ENCODE data around the gene GABPB1.

The GABPB1 gene

DNA sequence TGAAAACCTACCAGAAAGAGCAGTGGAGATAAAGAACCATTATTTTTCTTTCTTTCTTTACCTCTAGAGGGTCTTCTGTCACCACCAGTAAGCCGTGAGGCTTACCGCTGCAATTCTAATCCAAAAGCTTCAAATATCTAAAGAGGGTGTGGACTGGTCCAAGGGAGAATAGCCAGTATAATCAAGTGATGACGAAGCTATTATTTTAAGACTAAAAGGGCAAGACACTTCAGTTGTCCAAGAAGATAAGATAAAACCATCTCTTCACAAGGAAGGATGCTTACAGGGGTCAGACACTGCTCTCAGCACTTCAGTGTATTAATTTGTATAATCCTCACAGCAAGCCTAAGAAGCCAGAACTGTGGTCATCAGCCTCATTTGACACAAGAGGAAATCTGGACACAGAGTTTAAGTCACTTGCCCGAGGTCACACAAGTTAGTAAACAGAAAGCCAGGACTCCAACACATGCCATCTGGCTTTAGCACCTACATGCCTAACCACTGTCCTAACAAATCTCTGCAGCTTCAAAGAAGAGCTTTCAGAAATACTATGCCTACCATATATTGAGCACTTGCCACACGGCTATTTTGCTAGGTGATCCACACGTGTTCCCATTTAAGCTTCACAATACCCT is 104.1 kb downstream of the GABPB1 start:
- DNase-seq (ENCODE audit: low read depth, low spot score): no peak
- no peak overlapping the region for H3K4me3 ChIP-seq (ENCODE audit: low read length)

DNA sequence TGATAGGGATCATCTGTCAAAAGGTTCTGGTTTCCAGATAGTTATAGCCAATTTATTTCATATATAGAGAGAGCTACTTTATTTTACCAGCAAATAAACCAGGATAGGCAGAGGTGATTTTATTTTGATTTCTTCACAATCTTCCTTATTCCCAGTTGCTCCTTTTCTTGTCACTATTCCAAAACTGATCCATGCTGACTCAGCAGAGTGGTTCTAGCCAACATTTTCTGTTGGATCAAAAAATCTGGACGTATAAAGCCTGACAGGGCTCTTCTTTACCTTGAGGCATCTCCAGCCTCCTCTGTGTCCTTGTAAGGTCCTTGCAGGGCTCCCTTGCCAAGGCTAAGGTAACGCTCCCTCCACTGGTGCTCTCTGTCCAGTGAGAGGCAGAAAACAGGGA is 105.3 kb downstream of the GABPB1 start:
- no peak overlapping the region for H3K4me3 ChIP-seq (ENCODE audit: low read length)
- no peak for DNase-seq (ENCODE audit: low read depth, low spot score)

DNA sequence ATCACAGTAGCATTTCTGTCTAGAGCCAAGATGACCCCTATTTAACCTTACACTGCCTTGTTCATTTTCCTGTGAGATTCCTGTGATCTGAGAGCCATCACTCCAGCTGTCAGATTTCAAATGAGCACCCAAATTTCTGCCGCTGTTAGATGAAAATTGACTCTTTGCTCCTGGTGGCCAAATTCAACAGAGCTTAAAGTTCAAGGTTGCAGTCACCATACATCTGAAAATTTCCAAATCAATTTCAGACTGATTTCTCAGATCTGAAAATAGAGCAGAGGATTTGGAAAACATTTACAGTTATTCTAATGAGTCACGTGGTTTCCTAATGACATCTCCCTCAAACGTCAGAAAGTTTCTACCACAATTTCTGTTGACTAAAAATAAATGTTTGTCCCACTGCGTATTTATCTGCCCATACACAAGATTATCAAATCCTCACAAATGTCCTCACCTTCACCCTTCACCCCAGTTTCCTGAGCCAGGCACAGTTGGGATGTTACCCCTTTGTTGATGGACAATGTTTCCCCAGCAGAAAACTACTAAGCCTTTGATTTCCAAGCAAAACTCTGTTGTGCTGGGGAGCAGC is 105.9 kb downstream of the GABPB1 start:
- H3K4me3 ChIP-seq (ENCODE audit: low read length): no peak overlapping the region
- DNase-seq (ENCODE audit: low read depth, low spot score): no peak

DNA sequence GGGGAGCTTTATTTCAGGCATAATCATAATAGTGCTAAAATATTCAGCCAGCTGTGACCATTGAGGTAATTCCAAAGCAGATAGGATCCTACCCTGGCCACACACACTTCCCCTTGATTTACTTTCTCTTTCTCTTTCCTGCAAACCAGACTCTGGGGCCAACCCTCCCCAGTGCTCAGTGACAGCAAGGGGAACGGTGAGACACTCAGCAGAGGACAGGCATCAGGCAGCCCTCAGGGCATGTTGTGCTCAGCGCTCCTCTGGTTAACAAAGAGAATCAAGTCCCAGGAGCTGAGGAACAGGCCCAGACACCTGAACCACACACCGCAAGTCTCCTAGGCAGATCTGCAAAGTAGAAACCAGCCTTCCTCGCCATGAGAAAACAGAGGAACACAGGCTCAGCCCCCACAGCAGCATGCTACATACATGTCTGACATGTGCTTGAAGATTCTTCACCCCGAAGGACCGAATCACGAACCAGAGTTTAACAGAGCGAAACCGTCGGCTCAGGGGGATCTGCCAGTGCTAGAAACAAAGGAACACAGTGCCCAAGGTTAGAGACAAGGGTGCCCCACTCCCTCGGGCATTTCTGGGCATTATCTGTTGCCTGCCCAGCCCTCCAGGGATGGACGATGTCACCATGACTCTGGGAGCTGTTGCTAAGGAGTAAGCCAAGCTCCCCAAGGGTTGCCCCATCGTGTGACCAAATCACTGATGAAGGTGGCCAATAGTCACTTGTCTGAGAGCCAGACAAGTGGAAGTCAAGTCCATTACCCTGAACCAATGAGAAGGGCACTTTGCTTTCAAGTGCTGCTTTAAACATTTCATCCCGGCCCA is 107.0 kb downstream of the GABPB1 start:
- no peak overlapping the region; the same call in 1 of the 2 replicates for H3K4me3 ChIP-seq (ENCODE audit: low read length)
- DNase-seq (ENCODE audit: low read depth, low spot score): peak; percentile 79

DNA sequence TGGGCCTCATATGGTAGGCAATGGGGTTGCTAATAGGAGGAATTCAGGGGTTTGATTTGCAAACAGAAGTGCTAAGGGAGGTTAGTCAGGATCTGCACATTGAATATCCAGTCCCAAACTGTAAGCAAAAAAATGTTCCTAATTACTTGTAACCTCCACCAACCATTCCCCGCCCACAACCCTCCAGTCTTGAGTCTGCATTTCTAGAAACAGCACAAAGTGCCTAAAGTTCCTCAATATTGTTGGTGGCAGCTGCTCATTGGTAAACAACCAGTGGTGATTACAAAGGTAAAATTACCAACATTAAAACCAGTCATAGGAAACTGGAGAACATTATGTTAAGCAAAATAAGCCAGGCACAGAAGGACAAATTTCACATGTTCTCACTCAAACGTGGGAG is 108.4 kb downstream of the GABPB1 start:
- no peak for DNase-seq (ENCODE audit: low read depth, low spot score)
- H3K4me3 ChIP-seq (ENCODE audit: low read length): no peak overlapping the region

DNA sequence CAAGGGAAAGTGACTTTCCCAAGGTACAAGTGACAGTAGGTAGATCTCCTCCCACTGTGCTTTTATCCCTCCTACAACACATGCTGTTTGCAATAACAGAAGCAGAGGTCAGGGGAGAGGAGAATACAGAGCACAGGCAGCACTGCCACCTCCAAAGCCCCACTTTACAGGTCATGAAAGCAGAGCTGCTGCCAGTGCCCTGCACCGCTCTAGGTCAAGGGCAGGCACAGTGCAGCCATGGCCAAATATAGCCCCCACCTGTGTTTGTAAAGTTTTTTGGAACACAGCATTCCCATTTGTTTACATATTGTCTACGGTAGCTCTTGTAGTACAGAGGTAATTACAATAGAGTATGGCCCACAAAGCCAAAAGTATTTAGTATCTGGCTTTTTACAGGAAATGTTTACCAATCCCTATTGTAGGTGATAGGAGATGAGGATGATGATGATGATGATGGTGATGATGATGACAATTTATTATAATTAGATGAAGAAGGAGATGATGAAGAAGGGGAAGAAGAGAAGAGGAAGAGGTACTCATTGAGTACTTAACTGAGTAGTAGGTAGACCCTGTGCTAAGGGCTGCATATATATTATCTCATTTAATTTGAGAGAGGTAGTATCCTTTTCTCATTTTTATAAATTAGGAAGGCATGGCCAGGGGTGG is 109.9 kb downstream of the GABPB1 start:
- no peak overlapping the region for H3K4me3 ChIP-seq (ENCODE audit: low read length)
- DNase-seq (ENCODE audit: low read depth, low spot score): no peak

DNA sequence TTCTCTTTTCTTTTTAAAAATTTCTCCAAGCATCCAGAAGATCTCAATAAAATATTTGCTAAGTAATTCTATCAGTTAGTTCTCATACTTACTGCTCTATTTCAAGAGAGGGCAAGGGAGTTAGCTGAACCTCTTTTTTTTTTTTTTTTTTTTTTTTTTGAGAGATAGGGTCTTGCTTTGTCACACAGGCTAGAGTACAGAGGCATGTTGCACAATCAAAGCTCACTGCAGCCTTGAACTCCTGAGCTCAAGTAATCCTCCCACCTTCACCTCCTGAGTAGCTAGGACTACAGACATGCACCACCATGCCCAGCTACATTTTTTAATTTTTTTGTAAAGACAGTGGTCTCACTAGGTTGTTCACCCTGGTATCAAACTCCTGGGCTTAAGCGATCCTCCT is 110.8 kb downstream of the GABPB1 start:
- no peak overlapping the region for H3K4me3 ChIP-seq (ENCODE audit: low read length)
- DNase-seq (ENCODE audit: low read depth, low spot score): no peak

DNA sequence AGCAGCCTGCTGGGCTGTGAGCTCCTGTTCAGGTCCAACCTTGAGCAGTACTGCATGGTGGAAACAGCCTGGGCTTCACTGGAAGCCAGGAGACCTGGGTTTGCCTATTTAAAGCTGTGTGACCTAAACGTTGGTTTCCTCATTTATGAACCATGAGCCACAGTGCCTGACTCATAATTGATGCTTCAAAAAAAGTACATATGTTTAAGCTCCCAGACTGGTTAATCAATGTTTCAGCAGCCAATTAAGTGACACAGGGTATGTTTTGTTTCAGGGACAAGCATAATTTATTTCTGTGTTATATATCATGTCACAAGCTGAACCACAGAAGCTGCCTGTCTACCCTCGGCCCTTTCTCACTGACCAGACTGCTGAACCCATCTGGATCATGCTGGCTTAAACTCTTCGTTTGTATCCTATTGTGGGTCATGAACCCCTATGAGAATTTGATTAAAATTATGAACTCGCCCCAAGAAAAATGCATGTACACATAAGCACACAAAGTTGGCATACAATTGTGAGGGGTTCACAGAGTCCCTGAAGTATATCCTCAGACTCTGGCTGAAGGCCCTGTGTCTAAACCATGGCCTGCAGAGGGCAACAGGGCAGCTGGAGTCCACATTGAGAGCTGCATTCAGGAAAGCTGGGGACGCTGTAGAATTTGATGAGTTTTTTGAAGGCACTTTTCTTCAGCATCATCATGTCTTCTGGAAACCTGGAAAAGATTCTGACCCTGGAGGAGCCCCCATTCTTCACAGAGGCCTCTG is 113.1 kb downstream of the GABPB1 start:
- DNase-seq (ENCODE audit: low read depth, low spot score): no peak

DNA sequence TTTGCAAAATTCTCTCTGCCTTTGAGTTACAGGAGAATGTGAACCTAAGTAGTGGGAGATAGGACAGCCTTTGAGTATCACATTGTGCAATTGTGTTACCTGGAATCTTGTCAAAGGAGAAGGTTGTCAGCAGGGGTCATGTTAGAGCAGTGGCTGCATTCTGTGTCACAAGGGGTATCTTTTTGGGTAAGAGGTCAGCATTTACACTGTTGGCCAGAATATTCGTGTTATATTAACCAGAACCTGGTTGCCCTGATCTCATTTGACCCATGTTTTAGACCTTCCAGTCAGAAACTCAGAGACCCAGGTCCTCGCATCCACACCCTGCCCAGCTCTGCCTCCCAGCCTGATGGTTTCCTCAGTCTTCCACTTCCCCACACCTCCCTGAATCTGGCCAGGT is 116.7 kb downstream of the GABPB1 start:
- no peak for DNase-seq (ENCODE audit: low read depth, low spot score)
- H3K4me3 ChIP-seq (ENCODE audit: low read length): no peak overlapping the region

More for the DNA sequence above, 113.1 kb downstream of the GABPB1 start:
- no peak overlapping the region for H3K4me3 ChIP-seq (ENCODE audit: low read length)

DNA sequence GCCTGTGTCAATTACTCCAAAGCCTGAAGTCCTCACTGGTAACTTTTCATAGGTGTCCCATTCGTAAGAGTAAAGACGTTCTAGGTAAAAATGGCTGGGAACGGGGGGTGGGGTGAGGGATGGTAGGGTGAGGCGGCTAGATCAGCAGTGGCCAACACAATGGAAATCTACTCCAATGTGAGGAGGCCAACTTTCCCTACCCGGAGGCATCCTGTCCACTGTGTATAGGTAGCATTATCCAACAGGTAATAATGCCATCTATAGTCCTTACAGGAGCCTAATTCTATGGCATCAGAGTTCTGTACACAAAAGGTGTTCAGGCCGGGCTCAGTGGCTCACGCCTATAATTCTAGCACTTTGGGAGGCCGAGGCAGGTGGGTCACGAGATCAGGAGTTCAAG is 118.6 kb downstream of the GABPB1 start:
- H3K4me3 ChIP-seq (ENCODE audit: low read length): no peak overlapping the region
- no peak for DNase-seq (ENCODE audit: low read depth, low spot score)

DNA sequence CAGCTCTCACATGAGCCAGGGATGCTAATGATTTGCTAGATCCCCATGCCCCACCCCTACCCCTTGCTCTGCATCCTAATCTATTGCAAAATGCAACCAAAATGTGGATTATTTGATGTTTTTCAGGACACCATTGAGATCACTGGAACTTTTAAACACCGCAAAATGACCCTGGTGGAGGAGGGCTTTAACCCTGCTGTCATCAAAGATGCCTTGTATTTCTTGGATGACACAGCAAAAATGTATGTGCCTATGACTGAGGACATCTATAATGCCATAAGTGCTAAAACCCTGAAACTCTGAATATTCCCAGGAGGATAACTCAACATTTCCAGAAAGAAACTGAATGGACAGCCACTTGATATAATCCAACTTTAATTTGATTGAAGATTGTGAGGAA is 119.2 kb downstream of the GABPB1 start:
- no peak for DNase-seq (ENCODE audit: low read depth, low spot score)
- H3K4me3 ChIP-seq (ENCODE audit: low read length): no peak overlapping the region

DNA sequence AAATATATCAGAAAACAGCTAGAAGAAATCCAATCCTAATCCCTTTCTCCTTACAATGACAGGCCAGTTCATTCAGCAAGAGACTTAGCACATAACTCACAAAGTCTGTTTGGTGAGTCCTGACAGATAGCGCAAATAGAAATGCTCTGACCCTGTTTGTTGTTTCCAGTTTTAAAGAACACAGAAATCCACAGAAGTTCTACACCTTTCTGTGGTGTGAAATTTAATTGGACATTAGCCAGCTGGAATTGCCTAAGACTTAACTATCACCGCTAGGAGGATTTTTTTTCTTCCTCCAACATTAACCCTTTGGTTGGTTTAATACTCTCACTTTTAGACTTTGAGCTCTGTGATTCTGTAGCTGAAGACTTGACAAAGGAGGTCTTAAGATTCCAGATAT is 120.2 kb downstream of the GABPB1 start:
- no peak for DNase-seq (ENCODE audit: low read depth, low spot score)
- no peak overlapping the region for H3K4me3 ChIP-seq (ENCODE audit: low read length)

DNA sequence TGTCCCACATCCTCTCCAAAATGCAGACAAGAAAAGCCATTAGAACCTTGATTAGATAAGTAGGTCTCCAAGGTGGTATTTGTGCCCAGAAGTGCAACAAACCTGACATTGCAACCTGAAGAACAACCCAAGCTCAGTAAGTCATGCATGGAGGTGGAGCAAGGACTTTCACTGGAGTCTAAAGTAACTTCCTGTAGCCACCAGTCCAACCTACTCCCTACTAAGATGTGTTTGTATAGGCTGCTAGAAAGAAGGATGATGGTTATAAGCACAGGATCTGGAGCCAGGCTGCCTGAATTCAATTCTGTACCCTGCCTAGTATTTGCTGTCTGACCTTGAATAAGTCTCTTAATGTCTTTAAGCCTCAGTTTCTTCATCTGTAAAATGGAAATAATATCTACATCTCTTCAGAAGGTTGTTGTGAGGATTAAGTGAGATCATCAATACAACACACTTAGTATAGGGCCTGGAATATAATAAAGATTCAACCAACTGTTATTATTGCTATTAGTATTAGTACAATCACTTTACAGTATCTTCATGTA is 121.7 kb downstream of the GABPB1 start:
- no peak for DNase-seq (ENCODE audit: low read depth, low spot score)
- H3K4me3 ChIP-seq (ENCODE audit: low read length): no peak overlapping the region

DNA sequence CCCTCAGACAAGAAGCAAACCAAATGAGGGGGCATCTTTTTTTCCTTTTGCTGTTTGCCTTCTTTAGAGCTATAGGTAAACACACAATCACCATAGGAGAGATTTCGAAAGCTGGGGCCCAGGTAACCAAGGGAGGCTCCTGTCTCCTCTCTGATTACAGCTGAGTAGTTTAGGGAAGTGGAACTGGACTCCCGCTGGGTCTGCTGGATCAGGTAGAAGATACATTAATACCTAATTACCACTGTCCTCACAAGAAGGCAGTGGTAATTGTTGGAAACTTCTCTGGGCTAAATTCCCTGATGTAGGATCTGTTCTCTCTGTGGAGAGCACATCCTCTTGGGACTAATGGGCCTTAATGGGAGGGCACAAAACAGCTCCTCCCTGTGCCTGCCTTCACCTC is 122.2 kb downstream of the GABPB1 start:
- DNase-seq (ENCODE audit: low read depth, low spot score): no peak
- no peak overlapping the region for H3K4me3 ChIP-seq (ENCODE audit: low read length)

DNA sequence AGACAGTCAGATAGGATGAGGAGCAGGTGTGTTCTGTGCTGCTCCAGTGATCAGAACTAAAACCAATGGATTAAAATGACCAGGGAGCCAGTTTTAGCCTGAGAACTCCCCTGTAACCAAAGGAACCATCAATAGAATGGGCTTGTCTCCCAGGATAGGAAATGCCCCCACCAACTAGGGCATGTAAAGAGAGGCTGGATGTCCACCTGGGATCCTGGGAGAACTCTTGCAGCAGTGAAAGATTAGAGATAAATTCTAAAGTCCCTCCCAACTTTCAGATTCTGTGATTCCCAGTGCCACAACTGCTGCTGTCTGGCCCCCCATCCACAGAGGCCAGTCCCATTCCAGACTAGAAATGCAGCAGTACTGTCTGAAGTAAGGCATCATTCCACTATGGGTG is 123.2 kb downstream of the GABPB1 start:
- no peak for DNase-seq (ENCODE audit: low read depth, low spot score)
- no peak overlapping the region for H3K4me3 ChIP-seq (ENCODE audit: low read length)

DNA sequence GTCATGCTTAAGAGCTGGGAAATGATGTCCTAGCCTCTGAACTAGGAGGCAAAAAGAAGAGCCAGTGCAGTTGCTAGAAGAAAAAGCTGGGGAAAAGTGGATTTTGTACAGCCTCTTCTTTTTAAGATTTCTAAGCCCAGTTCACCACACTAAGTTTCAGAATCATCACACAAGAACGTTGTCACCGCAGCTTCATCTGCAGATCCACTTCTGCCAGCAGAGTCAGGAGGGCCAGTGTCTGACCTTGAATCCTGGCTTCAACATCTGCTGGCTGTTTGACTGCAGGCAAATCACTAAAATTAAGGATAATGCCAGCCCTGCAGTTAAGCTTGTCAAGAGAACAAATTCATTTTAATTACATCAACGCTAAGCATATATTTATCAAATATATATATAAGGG is 125.7 kb downstream of the GABPB1 start:
- DNase-seq (ENCODE audit: low read depth, low spot score): no peak
- no peak overlapping the region for H3K4me3 ChIP-seq (ENCODE audit: low read length)

DNA sequence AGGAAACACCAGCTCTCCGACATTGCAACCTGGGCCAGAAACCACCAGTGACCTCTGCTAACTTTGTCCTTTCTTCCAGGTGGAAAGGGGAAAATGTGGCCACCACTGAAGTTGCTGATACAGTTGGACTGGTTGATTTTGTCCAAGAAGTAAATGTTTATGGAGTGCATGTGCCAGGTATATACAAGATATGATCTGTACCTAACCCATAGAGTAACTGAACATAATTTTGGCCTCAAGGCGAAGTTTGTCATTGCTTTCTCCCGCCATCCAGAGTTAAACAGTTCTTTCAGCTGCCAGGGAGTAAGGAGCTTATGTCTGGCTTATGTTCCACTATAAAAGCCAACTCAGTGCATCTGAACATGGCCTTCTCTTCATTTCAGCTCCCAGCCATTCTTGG is 126.1 kb downstream of the GABPB1 start:
- no peak for DNase-seq (ENCODE audit: low read depth, low spot score)
- no peak overlapping the region for H3K4me3 ChIP-seq (ENCODE audit: low read length)

DNA sequence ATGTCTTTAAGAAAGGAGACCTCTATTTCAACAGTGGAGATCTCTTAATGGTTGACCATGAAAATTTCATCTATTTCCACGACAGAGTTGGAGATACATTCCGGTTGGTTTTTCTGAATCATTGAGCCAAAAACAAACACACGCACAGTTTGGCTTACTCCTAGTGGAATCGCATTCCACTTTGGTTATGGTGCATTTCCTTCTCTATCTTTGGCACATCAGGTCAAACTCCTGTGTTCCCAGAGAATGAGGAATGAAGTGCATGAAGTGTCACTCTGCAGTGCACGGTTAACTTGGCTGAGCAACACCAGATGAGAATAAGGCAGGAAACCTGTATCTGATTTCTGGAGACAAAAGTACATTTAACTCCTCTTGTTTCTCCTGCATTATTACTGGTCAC is 127.9 kb downstream of the GABPB1 start:
- DNase-seq (ENCODE audit: low read depth, low spot score): no peak
- H3K4me3 ChIP-seq (ENCODE audit: low read length): no peak overlapping the region

DNA sequence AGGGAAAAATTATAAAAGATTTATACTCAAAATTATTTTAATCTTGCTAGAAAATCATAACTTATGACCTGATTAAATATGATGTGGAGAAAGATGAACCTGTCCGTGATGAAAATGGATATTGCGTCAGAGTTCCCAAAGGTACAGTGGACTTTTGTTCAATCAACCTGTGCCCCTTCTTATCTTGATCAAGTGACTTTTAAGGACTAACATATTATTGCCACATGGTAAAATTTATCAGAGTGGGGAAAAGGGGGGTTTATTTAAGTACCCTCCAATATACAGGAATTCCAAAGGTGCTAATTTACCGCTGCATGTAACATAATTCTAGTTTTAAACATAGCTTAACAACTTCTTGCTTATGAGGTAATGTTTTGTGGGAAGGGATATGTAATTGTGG is 129.1 kb downstream of the GABPB1 start:
- no peak overlapping the region for H3K4me3 ChIP-seq (ENCODE audit: low read length)
- no peak for DNase-seq (ENCODE audit: low read depth, low spot score)

Measured in Jurkat, Clone E6-1 (cell line).